ENCODE measurements around the gene ADH4.

ADH4 gene

GRCh38 chr4:99078931-99079624, 65.0 kb downstream of the ADH4 start:
- no peak overlapping the region for H3K4me3 ChIP-seq (ENCODE audit: low read depth, low read length)
- no peak for DNase-seq (ENCODE audit: low read depth)
- TF ChIP-seq CTCF (IDR thresholded peaks at IDR 0.05; ENCODE audit: low read depth, low read length, missing control alignments), result no peak
- in situ Hi-C loops (cut with HindIII; ENCODE audit: low sequenced_read_pairs), result no loop called here

- no peak for TF ChIP-seq CTCF (IDR thresholded peaks at IDR 0.05; ENCODE audit: low read depth, low read length, missing control alignments)
- in situ Hi-C loops (cut with HindIII; ENCODE audit: low sequenced_read_pairs), result no loop called here
- H3K4me3 ChIP-seq (ENCODE audit: low read depth, low read length), result no peak overlapping the region
- no peak for DNase-seq (ENCODE audit: low read depth)
Observed at GRCh38 chr4:99078336-99078735, 65.8 kb downstream of the ADH4 start.

GRCh38 chr4:99077177-99077576, 66.9 kb downstream of the ADH4 start:
- no peak overlapping the region for H3K4me3 ChIP-seq (ENCODE audit: low read depth, low read length)
- no peak for DNase-seq (ENCODE audit: low read depth)
- in situ Hi-C loops (cut with HindIII; ENCODE audit: low sequenced_read_pairs), result no loop called here
- no peak for TF ChIP-seq CTCF (IDR thresholded peaks at IDR 0.05; ENCODE audit: low read depth, low read length, missing control alignments)

GRCh38 chr4:99076292-99076976, 67.7 kb downstream of the ADH4 start:
- no peak for TF ChIP-seq CTCF (IDR thresholded peaks at IDR 0.05; ENCODE audit: low read depth, low read length, missing control alignments)
- no peak for DNase-seq (ENCODE audit: low read depth)
- no peak overlapping the region for H3K4me3 ChIP-seq (ENCODE audit: low read depth, low read length)
- in situ Hi-C loops (cut with HindIII; ENCODE audit: low sequenced_read_pairs), result no loop called here

- no peak for DNase-seq (ENCODE audit: low read depth)
- H3K4me3 ChIP-seq (ENCODE audit: low read depth, low read length), result no peak overlapping the region
- TF ChIP-seq CTCF (IDR thresholded peaks at IDR 0.05; ENCODE audit: low read depth, low read length, missing control alignments), result no peak
- in situ Hi-C loops (cut with HindIII; ENCODE audit: low sequenced_read_pairs), result no loop called here
Observed at GRCh38 chr4:99074816-99075215, 69.3 kb downstream of the ADH4 start.

Data from astrocyte of the cerebellum (primary cell).